Germinal center (tissue), 1 donor: Measurements from ENCODE around the gene PTGIS.

Experiments used
- DNase-seq: peaks from one replicate; pipeline ENCODE4 v3.0.0; 2012; ENCODE audit warnings: mixed read lengths, low spot score

PTGIS gene

GRCh38 chr20:49496553-49497397 lies 71.2 kb downstream of the PTGIS start:
- DNase-seq = no peak

GRCh38 chr20:49496043-49496442 lies 71.9 kb downstream of the PTGIS start:
- no peak for DNase-seq

GRCh38 chr20:49490689-49491088 lies 77.2 kb downstream of the PTGIS start:
- DNase-seq = no peak

- DNase-seq = no peak
Observed at GRCh38 chr20:49489688-49490087, 78.2 kb downstream of the PTGIS start.

- DNase-seq = no peak
Observed at GRCh38 chr20:49486064-49486463, 81.9 kb downstream of the PTGIS start.

GRCh38 chr20:49485563-49485962 lies 82.4 kb downstream of the PTGIS start:
- no peak for DNase-seq

GRCh38 chr20:49484180-49485140 lies 83.5 kb downstream of the PTGIS start:
- DNase-seq = peak; percentile 67

GRCh38 chr20:49483696-49484123 lies 84.2 kb downstream of the PTGIS start:
- DNase-seq = no peak

- DNase-seq = no peak
Observed at GRCh38 chr20:49483018-49483695, 84.8 kb downstream of the PTGIS start.

- peak; percentile 68 for DNase-seq
Observed at GRCh38 chr20:49482621-49483017, 85.3 kb downstream of the PTGIS start, which contains the start of gene KCNB1. Gene KCNB1 (minus strand): TSS chr20:49482668. CDS start chr20:49482480, 188 bp downstream.

GRCh38 chr20:49482173-49482572 lies 85.8 kb downstream of the PTGIS start:
- DNase-seq = no peak

GRCh38 chr20:49481116-49481515 lies 86.8 kb downstream of the PTGIS start:
- DNase-seq = no peak

GRCh38 chr20:49480236-49480635 lies 87.7 kb downstream of the PTGIS start:
- no peak for DNase-seq

- no peak for DNase-seq
Observed at GRCh38 chr20:49479785-49480184, 88.2 kb downstream of the PTGIS start.

GRCh38 chr20:49478754-49479689 lies 88.9 kb downstream of the PTGIS start:
- no peak for DNase-seq

GRCh38 chr20:49478266-49478665 lies 89.7 kb downstream of the PTGIS start:
- no peak for DNase-seq

GRCh38 chr20:49477200-49477599 lies 90.7 kb downstream of the PTGIS start:
- DNase-seq = no peak

GRCh38 chr20:49476016-49476355 lies 92.0 kb downstream of the PTGIS start:
- DNase-seq = no peak

GRCh38 chr20:49475292-49476015 lies 92.5 kb downstream of the PTGIS start:
- DNase-seq = no peak

GRCh38 chr20:49471397-49471796 lies 96.5 kb downstream of the PTGIS start:
- DNase-seq = no peak
